OCI-LY3 (cell line): Measurements from ENCODE around the gene PLD2.

Experiments
- H2AFZ ChIP-seq: fragments of 200-600, 300-600 bp; shearing (Covaris generic); 2 replicates; pipeline ENCODE4 v1.6.0; 2014; ENCODE audit warnings: antibody characterized with exemption, low read depth, low read length
- H3K27ac ChIP-seq: fragments of 200-600, 300-600 bp; sonication (generic); 2 replicates; pipeline ENCODE4 v1.5.1; 2014; ENCODE audit warnings: mild to moderate bottlenecking, low read length, moderate library complexity, mixed read lengths
- H3K27me3 ChIP-seq: fragments of 200-600, 300-600 bp; sonication (generic); 2 replicates; pipeline ENCODE4 v1.6.1; 2014; ENCODE audit warnings: low read depth, low read length, mixed read lengths
- H3K36me3 ChIP-seq: fragments of 200-600, 300-600 bp; sonication (generic); replicated peaks from 2 replicates; pipeline ENCODE3; 2014; ENCODE audit warnings: low read depth, low read length, mixed read lengths
- H3K4me1 ChIP-seq: fragments of 300-600, 200-600 bp; sonication (generic); 2 replicates; pipeline ENCODE4 v1.6.1; 2014; ENCODE audit warnings: low read length, mixed read lengths
- H3K4me2 ChIP-seq: fragments of 200-600, 300-600 bp; sonication (generic); 2 replicates; pipeline ENCODE4 v1.6.1; 2014; ENCODE audit warnings: low read length, mixed read lengths
- H3K4me3 ChIP-seq: fragments of 300-600, 200-600 bp; sonication (generic); 2 replicates; pipeline ENCODE4 v1.5.1; 2014; ENCODE audit warnings: antibody characterized with exemption, mild to moderate bottlenecking, low read length, moderate library complexity
- H3K79me2 ChIP-seq: fragments of 300-600, 200-600 bp; shearing (Covaris generic); 2 replicates; pipeline ENCODE4 v1.6.1; 2014; ENCODE audit warnings: mild to moderate bottlenecking, low read length, mixed read lengths
- H3K9ac ChIP-seq: fragments of 300-600, 200-600 bp; shearing (Covaris generic); 2 replicates; pipeline ENCODE4 v1.6.0; 2014; ENCODE audit warnings: mild to moderate bottlenecking, low read length, moderate library complexity
- H3K9me3 ChIP-seq: fragments of 200-600, 300-600 bp; shearing (Covaris generic); 2 replicates; pipeline ENCODE4 v1.6.1; 2014; ENCODE audit warnings: low read length, mixed read lengths; ENCODE audit not compliant: insufficient read depth
- H4K20me1 ChIP-seq: fragments of 200-600, 300-600 bp; sonication (generic); 2 replicates; pipeline ENCODE4 v1.6.1; 2016; ENCODE audit warnings: low read length, mixed read lengths; ENCODE audit not compliant: insufficient read depth
- CTCF ChIP-seq: fragments of 200-600, 300-600 bp; sonication (generic); IDR thresholded peaks from 2 replicates; pipeline ENCODE4 v1.5.1; 2014; ENCODE audit warnings: antibody characterized with exemption, low read length, low read depth
- EZH2phosphoT487 ChIP-seq: fragments of 200-600 bp; shearing (Covaris generic); IDR thresholded peaks from 2 replicates; pipeline ENCODE4 v1.6.1; 2018; ENCODE audit warnings: antibody characterized with exemption, mixed run types, low read depth

Gene PLD2

GRCh38 chr17:4850246-4850645 lies 43.3 kb downstream of the PLD2 start:
- Histone ChIP-seq H2AFZ (no peak overlapping the region), H3K79me2 (peaks cover 18% of the 10 kb centered on the region), H3K4me1 (peaks cover 9% of the 10 kb centered on the region), H3K4me2 (no peak overlapping the region), H3K9ac (no peak overlapping the region), H3K9me3 (no peaks in the 10 kb centered on the region), H3K4me3 (no peak overlapping the region), H3K27ac (no peak overlapping the region), H3K36me3 (no peaks in the 10 kb centered on the region), H3K27me3 (no peaks in the 10 kb centered on the region), H4K20me1 (peaks cover 7% of the 10 kb centered on the region)
- TF ChIP-seq EZH2phosphoT487 (no peak), CTCF (no peak)

DNA sequence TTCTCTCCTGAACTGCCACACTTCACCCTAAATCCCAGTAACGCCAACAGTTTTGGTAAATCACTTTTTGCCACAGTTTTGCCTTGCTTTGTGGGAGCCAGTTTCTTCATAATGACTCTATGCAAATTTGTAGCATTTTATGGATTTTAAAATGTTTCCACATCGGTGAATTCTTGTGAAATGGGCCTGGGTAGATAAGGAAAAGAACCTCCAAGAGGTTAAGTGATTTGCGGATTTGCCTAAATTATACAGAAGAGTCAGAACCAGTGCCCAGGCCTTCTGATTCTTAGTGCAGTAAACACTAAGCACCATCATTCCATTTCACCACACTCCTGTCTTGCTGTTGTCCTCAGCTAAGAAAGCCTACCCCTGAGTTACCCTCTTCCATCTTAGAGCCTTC lies 44.1 kb downstream of the PLD2 start:
- H4K20me1 ChIP-seq = peaks cover 7% of the 10 kb centered on the region
- no peaks in the 10 kb centered on the region for H3K27me3 ChIP-seq
- H3K27ac ChIP-seq = no peak overlapping the region
- H3K4me3 ChIP-seq = no peak overlapping the region
- TF ChIP-seq EZH2phosphoT487 (no peak), CTCF (no peak)
- H3K4me2 ChIP-seq = no peak overlapping the region
- H3K79me2 ChIP-seq = peaks cover 11% of the 10 kb centered on the region
- H3K36me3 ChIP-seq = no peaks in the 10 kb centered on the region
- no peaks in the 10 kb centered on the region for H3K9me3 ChIP-seq
- H3K9ac ChIP-seq = no peak overlapping the region
- peaks cover under 1% of the 10 kb centered on the region for H3K4me1 ChIP-seq
- H2AFZ ChIP-seq = no peak overlapping the region

DNA sequence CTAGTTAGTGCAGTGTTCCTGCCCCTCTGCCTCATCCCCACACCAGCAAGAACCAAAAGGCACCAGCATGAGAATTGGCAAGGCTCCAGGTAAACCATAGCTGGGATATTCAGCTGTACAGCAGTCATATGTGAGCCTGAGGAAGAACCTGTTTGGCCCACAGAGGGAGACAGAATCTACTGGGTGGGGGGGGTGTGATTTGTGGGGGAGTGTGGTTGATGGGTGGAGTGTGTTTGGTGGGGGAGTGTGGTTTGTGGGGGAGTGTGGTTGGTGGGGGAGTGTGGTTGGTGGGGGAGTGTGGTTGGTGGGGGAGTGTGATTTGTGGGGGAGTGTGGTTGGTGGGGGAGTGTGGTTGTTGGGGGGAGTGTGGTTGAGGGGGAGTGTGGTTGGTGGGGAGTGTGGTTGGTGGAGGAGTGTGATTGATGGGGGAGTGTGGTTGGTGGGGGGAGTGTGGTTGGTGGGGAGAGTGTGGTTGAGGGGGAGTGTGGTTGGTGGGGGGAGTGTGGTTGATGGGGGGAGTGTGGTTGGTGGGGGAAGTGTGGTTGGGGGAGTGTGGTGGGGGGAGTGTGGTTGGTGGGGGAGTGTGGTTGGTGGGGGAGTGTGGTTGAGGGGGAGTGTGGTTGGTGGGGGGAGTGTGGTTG lies 45.7 kb downstream of the PLD2 start:
- H3K27me3 ChIP-seq = no peaks in the 10 kb centered on the region
- H3K4me1 ChIP-seq = no peaks in the 10 kb centered on the region
- no peak overlapping the region for H2AFZ ChIP-seq
- H3K9me3 ChIP-seq = no peaks in the 10 kb centered on the region
- no peak overlapping the region for H3K27ac ChIP-seq
- H3K79me2 ChIP-seq = no peaks in the 10 kb centered on the region
- no peak overlapping the region for H3K4me3 ChIP-seq
- H3K9ac ChIP-seq = no peak overlapping the region
- H3K4me2 ChIP-seq = no peak overlapping the region
- no peaks in the 10 kb centered on the region; the same call in 1 of the 2 replicates for H4K20me1 ChIP-seq
- TF ChIP-seq CTCF (no peak), EZH2phosphoT487 (no peak)
- no peaks in the 10 kb centered on the region for H3K36me3 ChIP-seq

DNA sequence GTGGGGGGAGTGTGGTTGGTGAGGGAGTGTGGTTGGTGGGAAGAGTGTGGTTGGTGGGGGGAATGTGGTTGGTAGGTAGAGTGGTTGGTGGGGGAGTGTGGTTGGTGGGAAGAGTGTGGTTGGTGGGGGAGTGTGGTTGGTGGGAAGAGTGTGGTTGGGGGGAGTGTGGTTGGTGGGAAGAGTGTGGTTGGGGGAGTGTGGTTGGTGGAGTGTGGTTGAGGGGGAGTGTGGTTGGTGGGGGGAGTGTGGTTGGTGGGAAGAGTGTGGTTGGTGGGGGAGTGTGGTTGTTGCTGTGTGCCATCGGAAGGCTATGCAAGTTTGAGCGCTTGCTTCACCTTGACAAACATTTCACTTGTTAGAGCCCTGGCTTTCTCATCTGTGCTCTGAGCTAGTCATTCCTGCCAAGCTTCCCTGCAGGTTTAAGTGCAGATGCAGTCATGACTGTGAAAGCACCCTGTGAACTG lies 46.3 kb downstream of the PLD2 start:
- no peak overlapping the region for H3K4me2 ChIP-seq
- no peaks in the 10 kb centered on the region for H3K79me2 ChIP-seq
- H3K4me1 ChIP-seq = no peaks in the 10 kb centered on the region
- no peaks in the 10 kb centered on the region for H3K36me3 ChIP-seq
- H3K27me3 ChIP-seq = no peaks in the 10 kb centered on the region
- no peaks in the 10 kb centered on the region; the same call in 1 of the 2 replicates for H4K20me1 ChIP-seq
- no peak overlapping the region for H3K27ac ChIP-seq
- H3K9ac ChIP-seq = no peak overlapping the region
- TF ChIP-seq EZH2phosphoT487 (no peak), CTCF (no peak)
- H2AFZ ChIP-seq = no peak overlapping the region
- H3K4me3 ChIP-seq = no peak overlapping the region
- H3K9me3 ChIP-seq = no peaks in the 10 kb centered on the region
